Esophagus squamous epithelium (tissue), 4 donors: Measurements from ENCODE around the gene TMPRSS5.

ENCODE experiments used
- CTCF ChIP-seq, 6 experiments: fragments of 450-650 bp in 4 of 6; fragments of 200-600 bp in 2 of 6; sonication (generic) in 2 of 6; IDR thresholded peaks; one replicate each; pipeline ENCODE4 v1.5.1; 2016 to 2019; ENCODE audit warnings: antibody characterized with exemption in 6 of 6, mild to moderate bottlenecking in 4 of 6, moderate library complexity in 4 of 6
- POLR2A ChIP-seq, 4 donors: fragments of 450-650 bp; IDR thresholded peaks; one replicate each; pipeline ENCODE4 v1.6.1; 2017; ENCODE audit warnings: antibody characterized with exemption in 4 of 4, mild to moderate bottlenecking in 4 of 4, moderate library complexity in 3 of 4

- TF ChIP-seq CTCF (IDR thresholded peaks at IDR 0.05) = no peak
- no peak for TF ChIP-seq POLR2A (IDR thresholded peaks at IDR 0.05)
These were observed 9.0 kb downstream of the TMPRSS5 start for GRCh38 chr11:113697111-113697510.
